K562 (cell line): Measurements from ENCODE around the gene LYSMD4. TPM values are rescaled to one million over a fixed set of nuclear protein-coding genes. Genes with fewer than 3 reads are reported as not detected.

Experiments used
- ELF4 ChIP-seq: fragments of 450-650 bp; formaldehyde crosslinking; IDR thresholded peaks from 2 replicates; pipeline ENCODE4 v1.4.0; 2022; ENCODE audit warnings: missing genetic modification characterization
- FOXJ3 ChIP-seq: sonication (generic); formaldehyde crosslinking; IDR thresholded peaks from 2 replicates; pipeline ENCODE4 v1.4.0; 2020; ENCODE audit warnings: mild to moderate bottlenecking, missing genetic modification reagents
- HIVEP1 ChIP-seq: fragments of 250-450 bp; sonication (Bioruptor Pico); IDR thresholded peaks from 2 replicates; pipeline ENCODE4 v1.4.0; 2020; ENCODE audit warnings: mild to moderate bottlenecking
- RBM34 ChIP-seq: fragments of 200-400 bp; formaldehyde crosslinking; IDR thresholded peaks from 2 replicates; pipeline ENCODE4 v1.6.1; 2018; ENCODE audit warnings: low read length, borderline replicate concordance; ENCODE audit not compliant: insufficient read depth
- SUPT5H ChIP-seq: fragments of 450-650 bp; IDR thresholded peaks from 2 replicates; pipeline ENCODE4 v1.6.1; 2016
- ZNF696 ChIP-seq: fragments of 250-450 bp; sonication (Bioruptor Pico); conservative IDR thresholded peaks from 2 replicates; pipeline ENCODE4 v1.4.0; 2020; ENCODE audit warnings: mild to moderate bottlenecking, moderate library complexity
- ZNF778 ChIP-seq: fragments of 450-650 bp; formaldehyde crosslinking; IDR thresholded peaks from 2 replicates; pipeline ENCODE4 v1.4.0; 2020; ENCODE audit warnings: mild to moderate bottlenecking, moderate library complexity
- polyA plus RNA-seq, 8 experiments: library from polyadenylated mRNA; depleted of rRNA in 4 of 8; stranded (reverse) in 5 of 8; unstranded in 3 of 8; fragments of >200 nt; fragmentation: Nextera tagmentation in 2 of 8; fragmentation: Illumina TruSeq in 1 of 8; extraction: Ambion mirVana in 2 of 8; extraction: Trizol in 1 of 8; gene quantifications; 2 replicates each; pipeline versions ENCODE4 v1.2.1 to v1.2.3, GENCODE V29; 2011 to 2014; ENCODE audit warnings: inconsistent platforms in 1 of 8, missing spikeins in 1 of 8
- total RNA-seq, 7 experiments: library from RNA; depleted of rRNA in 6 of 7; stranded (reverse); fragments of >200 nt in 6 of 7; fragmentation: Illumina TruSeq in 2 of 7; extraction: Trizol in 2 of 7; gene quantifications; 2 replicates each; pipeline versions ENCODE4 v1.2.1 to v1.2.3, GENCODE V29; 2011 to 2021; ENCODE audit warnings: low replicate concordance in 1 of 7
- TF ChIP-seq, protein P1 (sequence below), 3 experiments: IDR thresholded peaks in 2 of 3; conservative IDR thresholded peaks in 1 of 3; 2 replicates each; pipeline ENCODE4 v1.5.1; 2011 to 2012; ENCODE audit warnings: low read length in 3 of 3, mild to moderate bottlenecking in 3 of 3, control low read depth in 2 of 3, improper control_type of control experiment in 1 of 3, inconsistent platforms in 1 of 3, low read depth in 1 of 3, mixed read lengths in 1 of 3, moderate library complexity in 1 of 3; ENCODE audit not compliant: insufficient read depth in 2 of 3
- TF ChIP-seq, protein P2 (sequence below), 2 experiments: fragments of 450-650 bp in 1 of 2; sonication (generic) in 1 of 2; formaldehyde crosslinking in 1 of 2; IDR thresholded peaks; 2 replicates each; pipeline versions ENCODE4 v1.7.1 to v1.9.0; 2016 to 2022; ENCODE audit warnings: inconsistent platforms in 1 of 2, mild to moderate bottlenecking in 1 of 2, missing genetic modification reagents in 1 of 2
- TF ChIP-seq, protein P3 (sequence below): fragments of 450-650 bp; formaldehyde crosslinking; IDR thresholded peaks from 2 replicates; pipeline ENCODE4 v1.4.0; 2020; ENCODE audit warnings: mild to moderate bottlenecking, moderate library complexity

LYSMD4 gene
- total and polyA plus RNA-seq, 9 of the 15 experiments (the other 6 are each of a cell fraction or from before 2014, with no cell fraction given) = 0.46 to 3.1 (median 2.0) TPM

DNA sequence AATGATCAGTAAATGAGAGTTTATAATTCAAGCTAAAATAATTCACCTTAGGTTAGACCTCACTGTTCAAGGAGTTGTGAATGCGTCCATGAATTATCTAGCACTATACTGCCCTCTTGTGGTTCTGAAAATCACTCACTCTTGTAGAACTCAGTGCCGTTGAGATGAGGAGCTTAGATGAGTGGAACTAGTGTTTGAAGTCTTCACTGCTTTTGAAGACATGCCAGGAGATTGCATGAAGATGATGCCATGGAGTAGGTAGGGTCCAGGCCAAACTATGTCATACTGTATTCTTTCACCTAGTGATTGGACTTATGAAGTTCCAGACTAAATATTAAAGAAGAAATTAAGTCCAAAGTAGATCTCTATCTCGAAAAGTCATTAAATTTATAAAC is 28.8 kb downstream of the LYSMD4 start (continued):
- TF ChIP-seq, protein P1, sequence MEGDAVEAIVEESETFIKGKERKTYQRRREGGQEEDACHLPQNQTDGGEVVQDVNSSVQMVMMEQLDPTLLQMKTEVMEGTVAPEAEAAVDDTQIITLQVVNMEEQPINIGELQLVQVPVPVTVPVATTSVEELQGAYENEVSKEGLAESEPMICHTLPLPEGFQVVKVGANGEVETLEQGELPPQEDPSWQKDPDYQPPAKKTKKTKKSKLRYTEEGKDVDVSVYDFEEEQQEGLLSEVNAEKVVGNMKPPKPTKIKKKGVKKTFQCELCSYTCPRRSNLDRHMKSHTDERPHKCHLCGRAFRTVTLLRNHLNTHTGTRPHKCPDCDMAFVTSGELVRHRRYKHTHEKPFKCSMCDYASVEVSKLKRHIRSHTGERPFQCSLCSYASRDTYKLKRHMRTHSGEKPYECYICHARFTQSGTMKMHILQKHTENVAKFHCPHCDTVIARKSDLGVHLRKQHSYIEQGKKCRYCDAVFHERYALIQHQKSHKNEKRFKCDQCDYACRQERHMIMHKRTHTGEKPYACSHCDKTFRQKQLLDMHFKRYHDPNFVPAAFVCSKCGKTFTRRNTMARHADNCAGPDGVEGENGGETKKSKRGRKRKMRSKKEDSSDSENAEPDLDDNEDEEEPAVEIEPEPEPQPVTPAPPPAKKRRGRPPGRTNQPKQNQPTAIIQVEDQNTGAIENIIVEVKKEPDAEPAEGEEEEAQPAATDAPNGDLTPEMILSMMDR (IDR thresholded peaks at IDR 0.05 in 2 of 3, conservative IDR thresholded peaks at IDR 0.05 in 1 of 3; ENCODE audit: insufficient read depth in 2 of 3, low read depth in 1 of 3, low read length in 3 of 3) = peak; percentile 60 to 78 (median 73)
- TF ChIP-seq ELF4 = no peak
- no peak for TF ChIP-seq ZNF696
- TF ChIP-seq RBM34 = no peak
- TF ChIP-seq, protein P2, sequence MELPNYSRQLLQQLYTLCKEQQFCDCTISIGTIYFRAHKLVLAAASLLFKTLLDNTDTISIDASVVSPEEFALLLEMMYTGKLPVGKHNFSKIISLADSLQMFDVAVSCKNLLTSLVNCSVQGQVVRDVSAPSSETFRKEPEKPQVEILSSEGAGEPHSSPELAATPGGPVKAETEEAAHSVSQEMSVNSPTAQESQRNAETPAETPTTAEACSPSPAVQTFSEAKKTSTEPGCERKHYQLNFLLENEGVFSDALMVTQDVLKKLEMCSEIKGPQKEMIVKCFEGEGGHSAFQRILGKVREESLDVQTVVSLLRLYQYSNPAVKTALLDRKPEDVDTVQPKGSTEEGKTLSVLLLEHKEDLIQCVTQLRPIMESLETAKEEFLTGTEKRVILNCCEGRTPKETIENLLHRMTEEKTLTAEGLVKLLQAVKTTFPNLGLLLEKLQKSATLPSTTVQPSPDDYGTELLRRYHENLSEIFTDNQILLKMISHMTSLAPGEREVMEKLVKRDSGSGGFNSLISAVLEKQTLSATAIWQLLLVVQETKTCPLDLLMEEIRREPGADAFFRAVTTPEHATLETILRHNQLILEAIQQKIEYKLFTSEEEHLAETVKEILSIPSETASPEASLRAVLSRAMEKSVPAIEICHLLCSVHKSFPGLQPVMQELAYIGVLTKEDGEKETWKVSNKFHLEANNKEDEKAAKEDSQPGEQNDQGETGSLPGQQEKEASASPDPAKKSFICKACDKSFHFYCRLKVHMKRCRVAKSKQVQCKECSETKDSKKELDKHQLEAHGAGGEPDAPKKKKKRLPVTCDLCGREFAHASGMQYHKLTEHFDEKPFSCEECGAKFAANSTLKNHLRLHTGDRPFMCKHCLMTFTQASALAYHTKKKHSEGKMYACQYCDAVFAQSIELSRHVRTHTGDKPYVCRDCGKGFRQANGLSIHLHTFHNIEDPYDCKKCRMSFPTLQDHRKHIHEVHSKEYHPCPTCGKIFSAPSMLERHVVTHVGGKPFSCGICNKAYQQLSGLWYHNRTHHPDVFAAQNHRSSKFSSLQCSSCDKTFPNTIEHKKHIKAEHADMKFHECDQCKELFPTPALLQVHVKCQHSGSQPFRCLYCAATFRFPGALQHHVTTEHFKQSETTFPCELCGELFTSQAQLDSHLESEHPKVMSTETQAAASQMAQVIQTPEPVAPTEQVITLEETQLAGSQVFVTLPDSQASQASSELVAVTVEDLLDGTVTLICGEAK (IDR thresholded peaks at IDR 0.05) = no peak
- TF ChIP-seq, protein P2 (CRISPR knock-in tag; IDR thresholded peaks at IDR 0.05) = no peak
- TF ChIP-seq SUPT5H = no peak
- TF ChIP-seq HIVEP1 (CRISPR knock-in tag) = no peak
- TF ChIP-seq FOXJ3 (CRISPR knock-in tag) = no peak
- TF ChIP-seq, protein P3, sequence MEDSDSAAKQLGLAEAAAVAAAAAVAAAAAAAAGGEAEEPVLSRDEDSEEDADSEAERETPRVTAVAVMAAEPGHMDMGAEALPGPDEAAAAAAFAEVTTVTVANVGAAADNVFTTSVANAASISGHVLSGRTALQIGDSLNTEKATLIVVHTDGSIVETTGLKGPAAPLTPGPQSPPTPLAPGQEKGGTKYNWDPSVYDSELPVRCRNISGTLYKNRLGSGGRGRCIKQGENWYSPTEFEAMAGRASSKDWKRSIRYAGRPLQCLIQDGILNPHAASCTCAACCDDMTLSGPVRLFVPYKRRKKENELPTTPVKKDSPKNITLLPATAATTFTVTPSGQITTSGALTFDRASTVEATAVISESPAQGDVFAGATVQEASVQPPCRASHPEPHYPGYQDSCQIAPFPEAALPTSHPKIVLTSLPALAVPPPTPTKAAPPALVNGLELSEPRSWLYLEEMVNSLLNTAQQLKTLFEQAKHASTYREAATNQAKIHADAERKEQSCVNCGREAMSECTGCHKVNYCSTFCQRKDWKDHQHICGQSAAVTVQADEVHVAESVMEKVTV (CRISPR knock-in tag) = peak; percentile 71
- no peak for TF ChIP-seq ZNF778 (CRISPR knock-in tag)
